Brain microvascular endothelial cell (primary cell): ENCODE data around the gene MRPS21.

Experiments used
- DNase-seq: peaks from one replicate; pipeline ENCODE4 v3.0.0-alpha.2; 2020
- H3K27ac ChIP-seq: fragments of 250-450 bp; sonication (Bioruptor Pico); 2 replicates; pipeline ENCODE4 v1.5.1; 2020; ENCODE audit warnings: mild to moderate bottlenecking, moderate library complexity
- H3K27me3 ChIP-seq: fragments of 250-450 bp; sonication (Bioruptor Pico); replicated peaks from 2 replicates; pipeline ENCODE4 v1.5.1; 2020; ENCODE audit warnings: mild to moderate bottlenecking
- H3K36me3 ChIP-seq: fragments of 250-450 bp; sonication (Bioruptor Pico); replicated peaks from 2 replicates; pipeline ENCODE4 v1.5.1; 2020; ENCODE audit warnings: mild to moderate bottlenecking
- H3K4me3 ChIP-seq: 2 replicates; pipeline ENCODE4 v1.5.1; 2011; ENCODE audit warnings: low read depth, mild to moderate bottlenecking, control low read depth, low read length, moderate library complexity
- CTCF ChIP-seq: IDR thresholded peaks from 2 replicates; pipeline ENCODE4 v1.5.1; 2011; ENCODE audit warnings: low read depth, mild to moderate bottlenecking, moderate library complexity, low read length, control low read depth, inconsistent platforms; ENCODE audit errors: missing control alignments
- in situ Hi-C: cut with HindIII; loops from 2 replicates; pipeline ENCODE4 v1.10.0; 2017; ENCODE audit warnings: low sequenced_read_pairs, low pct_ligation_motif_present

MRPS21 gene

GRCh38 chr1:150332651-150333290 is 39.1 kb downstream of the MRPS21 start:
- no peak for TF ChIP-seq CTCF
- peaks cover 77% of the 10 kb centered on the region for H3K36me3 ChIP-seq
- in situ Hi-C loops: no loop called here
- no peaks in the 10 kb centered on the region for H3K27me3 ChIP-seq
- DNase-seq: no peak
- H3K27ac ChIP-seq: no peak overlapping the region
- no peak overlapping the region for H3K4me3 ChIP-seq

- no peak for TF ChIP-seq CTCF
- peaks cover 60% of the 10 kb centered on the region for H3K36me3 ChIP-seq
Observed at GRCh38 chr1:150346316-150346715, 52.7 kb downstream of the MRPS21 start.

GRCh38 chr1:150352866-150353265 is 59.2 kb downstream of the MRPS21 start:
- DNase-seq: no peak
- H3K4me3 ChIP-seq: no peak overlapping the region
- H3K36me3 ChIP-seq: peaks cover 38% of the 10 kb centered on the region
- no peak for TF ChIP-seq CTCF
- H3K27ac ChIP-seq: no peak overlapping the region
- H3K27me3 ChIP-seq: no peaks in the 10 kb centered on the region
- in situ Hi-C loops: no loop called here

More at GRCh38 chr1:150346316-150346715, 52.7 kb downstream of the MRPS21 start:
- in situ Hi-C loops: no loop called here
- DNase-seq: no peak
- H3K4me3 ChIP-seq: no peak overlapping the region
- no peaks in the 10 kb centered on the region for H3K27me3 ChIP-seq
- H3K27ac ChIP-seq: no peak overlapping the region
